ENCODE measurements around the gene SHH. TPM values are rescaled to one million over a fixed set of nuclear protein-coding genes. Genes with fewer than 3 reads are reported as not detected.

The SHH gene
- total RNA-seq, 2 donors from 2014 or later = not detected

DNA sequence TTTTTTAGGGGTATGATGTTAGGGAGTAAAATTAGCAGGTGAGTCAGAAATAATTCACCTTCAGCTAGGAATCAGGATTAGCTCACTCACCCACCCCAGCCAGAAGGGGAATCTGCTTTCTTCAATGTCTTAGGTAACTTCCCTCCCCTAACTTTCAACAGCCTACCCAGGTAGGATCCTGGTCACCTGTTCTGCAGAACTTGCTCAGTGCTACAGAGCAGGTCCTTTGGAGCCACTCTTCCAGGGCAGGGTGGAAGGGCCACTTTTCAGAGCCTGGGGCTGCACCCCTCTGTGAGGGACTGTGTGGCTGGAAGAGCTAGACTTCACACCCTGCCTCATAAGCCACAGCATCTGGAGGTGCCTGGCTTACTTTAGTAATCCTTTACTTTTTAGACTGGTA lies 58.1 kb downstream of the SHH start:
- ATAC-seq (peak; percentile 34 to 51), DNase-seq (ENCODE audit: low spot score in 2 of 2) (no peak)
- H3K36me3 Mint-ChIP-seq = peaks cover 0 to 50% of the 10 kb centered on the region in 2 donors
- H3K9me3 Mint-ChIP-seq = peaks cover 0 to 4% of the 10 kb centered on the region in 2 donors
- no peak overlapping the region for H3K27ac Mint-ChIP-seq

DNA sequence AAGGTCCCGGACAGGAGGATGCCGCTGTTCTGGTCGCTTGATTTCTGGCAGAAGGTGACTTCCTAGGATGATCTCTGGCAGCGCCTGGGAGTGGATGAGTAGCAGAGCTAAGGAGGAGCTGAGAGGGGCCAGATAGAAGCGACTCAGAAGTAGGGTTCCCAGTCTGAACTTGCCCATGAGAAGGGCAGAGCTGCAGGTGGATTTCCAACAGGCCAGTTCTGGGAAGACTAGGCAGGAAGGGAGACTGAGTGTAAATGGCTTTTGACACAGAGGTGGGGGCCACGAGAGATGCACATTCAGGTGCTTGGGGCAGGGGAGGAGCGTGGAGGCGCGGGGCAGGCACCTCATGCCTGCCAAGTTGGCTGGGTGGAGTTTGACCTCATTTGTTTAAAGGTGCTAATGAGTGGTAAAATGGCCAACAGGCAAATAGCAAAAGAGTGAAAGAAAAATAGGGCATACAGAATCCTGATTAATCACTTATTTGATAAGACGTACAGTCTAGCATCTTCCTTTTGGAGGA lies 58.8 kb downstream of the SHH start:
- no peak for DNase-seq (ENCODE audit: low spot score in 2 of 2)
- peaks cover 0 to 4% of the 10 kb centered on the region in 2 donors for H3K9me3 Mint-ChIP-seq
- H3K36me3 Mint-ChIP-seq = peaks cover 0 to 50% of the 10 kb centered on the region in 2 donors
- peak overlapping the region in 1 of 2 donors; percentile 93 for H3K27ac Mint-ChIP-seq
- ATAC-seq = no peak

DNA sequence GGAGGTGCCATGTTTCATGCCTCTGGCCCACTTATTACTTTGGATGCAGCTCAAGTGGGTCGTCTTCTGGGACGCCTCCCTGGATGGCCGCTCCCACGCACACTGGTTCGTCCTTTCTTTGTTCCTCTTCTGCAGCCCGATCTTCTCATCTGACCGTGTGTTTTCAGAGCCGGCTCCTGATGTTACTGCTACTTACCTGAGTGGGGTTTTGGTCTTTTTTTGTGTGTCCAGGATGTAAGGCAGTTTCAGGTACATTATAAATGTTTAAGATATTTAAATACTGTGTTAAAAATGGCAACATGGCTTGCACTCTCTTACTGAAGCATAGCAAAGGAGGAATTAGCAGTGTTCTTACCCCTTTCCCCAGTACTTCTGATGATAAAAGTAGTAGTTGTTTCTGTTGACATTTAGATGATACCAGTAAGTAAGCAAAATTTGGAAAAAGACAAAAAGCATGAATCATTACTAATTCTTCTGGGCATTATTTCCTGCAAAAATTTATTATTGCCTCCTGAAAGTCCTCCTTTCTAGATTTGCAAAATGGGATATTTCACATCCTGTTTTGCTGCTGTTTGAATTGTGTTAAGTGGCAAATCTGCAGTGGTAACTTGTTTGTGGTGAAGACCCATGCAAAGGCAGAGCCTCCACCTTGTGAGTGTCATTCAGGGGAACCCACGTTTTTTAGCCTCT lies 59.4 kb downstream of the SHH start:
- ATAC-seq = no peak
- DNase-seq (ENCODE audit: low spot score in 2 of 2) = no peak
- H3K9me3 Mint-ChIP-seq = peaks cover 0 to 4% of the 10 kb centered on the region in 2 donors
- H3K27ac Mint-ChIP-seq = peak overlapping the region; percentile 62 to 93
- peaks cover 0 to 50% of the 10 kb centered on the region in 2 donors for H3K36me3 Mint-ChIP-seq

DNA sequence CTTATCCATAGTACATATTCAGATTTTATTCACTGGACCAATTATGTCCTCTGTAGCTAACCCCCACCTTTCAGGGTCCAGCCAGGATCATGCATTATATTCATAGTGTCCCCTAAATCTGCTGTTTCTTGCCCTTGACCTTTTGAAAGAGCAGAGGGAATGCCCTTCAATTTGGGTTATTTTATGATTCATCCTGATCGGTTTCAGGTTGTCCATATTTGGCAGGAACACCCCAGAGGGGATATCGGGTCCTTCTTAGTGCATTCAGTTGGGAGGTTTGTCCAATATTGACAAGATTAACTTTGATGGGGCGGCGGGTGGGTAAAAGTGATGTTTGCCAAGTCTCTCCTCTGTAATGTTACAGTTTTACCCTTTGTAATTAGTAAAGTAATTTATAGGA lies 60.9 kb downstream of the SHH start:
- Mint-ChIP-seq H3K36me3 (peaks cover 0 to 40% of the 10 kb centered on the region in 2 donors), H3K27ac (peak overlapping the region in 1 of 2 donors; percentile 12), H3K9me3 (no peaks in the 10 kb centered on the region)
- ATAC-seq = peak in 1 of 2 donors; percentile 73
- no peak for DNase-seq (ENCODE audit: low spot score in 2 of 2)

DNA sequence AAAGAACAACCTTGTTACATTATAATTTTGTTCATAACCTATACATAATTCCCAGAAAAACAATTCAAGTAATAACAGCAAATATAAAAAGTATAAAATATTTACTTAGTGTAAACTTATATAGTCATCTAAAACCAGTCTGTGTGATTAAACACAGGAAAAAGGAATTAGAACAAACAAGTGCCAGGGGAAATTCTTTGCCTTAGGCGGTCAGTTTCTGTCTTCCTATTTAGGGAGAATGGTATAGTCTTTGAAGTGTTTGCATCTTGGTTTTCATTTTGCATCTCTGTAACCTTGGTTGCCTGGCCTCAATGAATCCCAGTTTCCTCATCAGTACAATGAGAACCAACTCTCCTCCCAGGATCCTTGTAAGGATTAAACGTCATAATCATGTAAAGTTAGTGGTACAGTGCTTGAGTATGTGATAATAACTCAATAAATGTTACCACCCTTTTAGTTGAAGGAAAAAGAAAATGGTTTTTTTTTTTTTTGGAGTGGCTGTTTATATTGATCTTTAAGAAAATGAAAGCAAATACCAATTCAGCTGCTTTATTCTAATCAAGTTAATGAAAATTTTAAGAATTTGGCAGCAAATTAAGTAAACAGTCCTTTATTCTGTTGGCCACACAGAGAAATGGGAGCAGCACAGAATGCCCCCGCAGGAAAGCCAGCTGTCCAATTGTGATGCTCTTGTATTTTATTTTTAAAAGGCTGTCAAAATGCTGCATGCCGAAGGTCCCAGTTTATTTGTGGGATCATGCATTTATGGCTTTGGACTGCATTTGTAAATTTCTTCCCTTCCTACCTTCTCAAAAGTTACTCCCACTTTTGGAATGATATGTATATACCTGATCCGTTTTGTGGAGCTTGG lies 61.8 kb downstream of the SHH start:
- Mint-ChIP-seq H3K9me3 (no peaks in the 10 kb centered on the region), H3K36me3 (peaks cover 0 to 41% of the 10 kb centered on the region in 2 donors), H3K27ac (peak overlapping the region in 1 of 2 donors; percentile 13)
- ATAC-seq (no peak), DNase-seq (ENCODE audit: low spot score in 2 of 2) (no peak)

Other genes starting within 250 kb of the SHH start
- gene RBM33, start 167.8 kb downstream of the SHH start, total RNA-seq = 10 to 100 TPM; 74.7 to 76.1 TPM